Measurements from ENCODE around the gene LRRFIP2.
"Not testable (repeated sequence)": the region's sequence is repeated elsewhere in the genome, so short reads cannot be mapped to it uniquely, and the experiment has no call there.

Gene LRRFIP2

DNA sequence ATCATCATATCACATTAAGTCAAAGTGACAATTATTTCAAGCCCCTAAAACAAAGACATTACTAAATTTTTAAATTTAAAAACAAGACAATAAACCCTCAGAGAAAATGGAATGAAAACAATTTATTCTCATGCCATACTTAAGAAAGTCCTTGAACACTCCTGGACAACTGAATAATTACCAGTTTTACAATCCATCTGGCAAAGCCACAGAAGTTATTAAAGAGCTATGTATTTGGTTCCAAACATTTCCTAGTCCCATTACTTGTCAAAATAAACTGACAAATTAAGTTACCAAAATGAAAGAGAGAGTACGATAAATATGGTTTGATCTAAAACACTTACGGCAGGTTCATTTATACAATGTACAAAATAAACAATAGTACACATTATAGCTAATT lies 63.2 kb downstream of the LRRFIP2 start:
- no peak for DNase-seq

DNA sequence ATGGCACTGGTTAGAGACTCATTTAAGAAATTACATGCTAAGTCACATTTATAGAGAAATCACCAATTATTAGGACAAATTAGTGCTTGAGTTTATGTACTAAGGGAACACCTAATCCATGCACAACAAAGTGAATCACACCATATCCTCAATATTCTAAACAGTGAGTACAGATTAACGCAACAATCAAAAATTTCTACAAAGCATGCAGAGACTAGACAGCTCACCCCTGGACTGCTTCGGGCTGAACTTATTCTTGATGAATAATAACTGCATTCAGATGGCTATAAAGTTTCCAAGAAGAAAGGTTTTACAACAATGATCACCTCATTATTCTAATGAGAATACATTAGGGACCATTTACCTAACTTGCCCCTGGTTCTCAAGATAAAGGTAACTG lies 66.5 kb downstream of the LRRFIP2 start:
- DNase-seq: no peak

DNA sequence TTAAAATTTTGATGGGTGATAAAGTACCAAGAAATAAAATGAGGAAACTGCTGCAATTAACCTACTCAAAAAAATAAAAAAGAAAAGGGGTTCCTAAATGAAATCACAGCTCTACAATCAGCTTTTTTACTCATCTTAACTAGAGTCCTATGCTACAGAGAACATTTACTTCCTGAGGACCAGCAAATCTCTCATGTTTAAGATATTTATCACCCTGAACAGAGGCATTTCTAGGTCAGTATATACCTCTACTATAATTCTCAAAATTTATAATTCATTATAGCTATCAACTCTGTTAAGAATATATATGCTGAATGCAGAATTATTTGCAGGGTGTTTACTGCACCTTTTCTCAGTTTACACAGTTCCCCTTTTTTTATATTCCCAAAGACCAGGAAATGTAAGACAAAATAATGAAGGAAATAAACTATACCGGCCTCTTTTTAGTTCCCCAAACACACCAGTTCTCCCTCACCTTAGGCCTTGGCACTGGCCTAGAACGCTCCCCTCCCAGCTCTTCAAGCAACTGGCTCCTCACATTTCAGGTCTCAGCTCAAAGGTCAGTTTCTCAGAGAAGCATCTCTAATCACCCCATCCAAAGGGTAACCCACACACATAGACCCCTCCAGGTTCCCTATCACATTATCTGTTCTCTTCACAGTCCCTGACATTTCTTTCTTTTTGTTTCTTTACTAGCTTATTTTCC lies 71.1 kb downstream of the LRRFIP2 start:
- DNase-seq: no peak

DNA sequence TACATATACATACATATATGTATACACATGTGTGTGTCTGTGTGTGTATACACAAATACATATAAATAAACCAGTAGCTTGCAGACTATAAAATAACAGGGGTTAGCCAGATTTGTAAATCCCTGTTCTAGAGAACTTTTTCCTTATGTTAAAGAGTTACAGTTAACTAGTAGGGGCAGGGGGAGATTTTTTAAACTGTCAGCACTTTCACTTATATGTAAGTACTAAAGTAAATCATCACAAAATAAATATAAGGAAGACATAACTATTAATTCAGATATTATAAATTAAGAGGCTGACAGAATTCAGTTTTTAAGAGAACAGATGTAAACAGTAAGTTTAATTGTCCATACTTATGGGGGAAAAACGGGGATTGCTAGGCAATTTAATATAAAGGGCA lies 74.0 kb downstream of the LRRFIP2 start:
- no peak for DNase-seq

DNA sequence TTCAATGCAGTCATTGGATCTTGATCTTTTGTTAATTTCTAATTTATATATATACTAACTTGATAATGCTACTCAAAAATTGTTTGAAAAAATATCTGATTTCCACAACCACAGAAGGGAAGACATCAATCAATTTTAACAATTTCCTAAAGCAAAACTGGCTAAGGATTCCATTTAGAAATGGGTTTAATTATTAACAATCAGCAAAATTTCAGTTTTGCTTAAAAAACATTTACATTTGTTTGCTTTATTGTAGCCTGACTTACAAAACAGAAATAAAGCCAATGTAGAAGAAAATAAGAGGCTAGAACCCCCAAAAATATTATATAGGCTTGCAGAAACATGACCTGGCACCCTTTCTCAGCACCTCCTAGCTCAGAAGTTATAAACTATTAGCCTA lies 74.9 kb downstream of the LRRFIP2 start:
- DNase-seq: no peak

DNA sequence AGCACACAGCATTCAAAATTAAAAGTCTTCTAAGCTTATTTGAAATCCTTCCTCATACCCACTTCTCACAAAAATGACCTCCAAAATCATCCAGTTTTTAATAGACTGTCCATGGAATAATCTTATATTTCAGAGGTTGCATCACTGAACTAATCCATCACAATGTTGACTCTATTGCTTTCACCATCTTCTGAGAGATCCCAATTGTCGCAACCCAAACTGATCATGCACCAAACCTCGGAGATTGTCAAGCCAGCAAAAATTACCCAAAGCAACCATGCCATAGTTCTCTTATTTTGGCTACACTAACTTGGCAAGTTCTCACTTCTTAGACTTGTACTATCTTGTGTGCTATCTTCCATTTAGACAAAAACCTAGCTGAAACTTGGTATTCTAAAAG lies 75.5 kb downstream of the LRRFIP2 start:
- DNase-seq: no peak

DNA sequence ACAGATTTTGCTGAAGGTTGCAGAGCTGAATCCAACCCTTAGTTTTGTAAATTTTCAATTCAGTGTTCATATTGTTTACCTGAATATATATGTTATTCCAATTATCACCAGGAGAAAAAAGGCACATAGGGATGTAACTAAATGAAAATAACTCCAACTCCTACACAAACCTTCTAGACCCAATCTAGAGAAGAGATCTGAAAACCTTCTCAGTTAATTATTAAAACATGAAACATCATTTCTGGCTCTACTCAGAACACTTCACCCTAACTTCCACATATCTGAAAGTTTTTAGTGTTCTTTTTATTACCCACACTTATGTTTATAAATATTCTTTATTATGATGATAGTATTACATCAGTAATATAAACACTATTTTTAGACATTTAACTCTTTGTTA lies 76.6 kb downstream of the LRRFIP2 start:
- DNase-seq: no peak

DNA sequence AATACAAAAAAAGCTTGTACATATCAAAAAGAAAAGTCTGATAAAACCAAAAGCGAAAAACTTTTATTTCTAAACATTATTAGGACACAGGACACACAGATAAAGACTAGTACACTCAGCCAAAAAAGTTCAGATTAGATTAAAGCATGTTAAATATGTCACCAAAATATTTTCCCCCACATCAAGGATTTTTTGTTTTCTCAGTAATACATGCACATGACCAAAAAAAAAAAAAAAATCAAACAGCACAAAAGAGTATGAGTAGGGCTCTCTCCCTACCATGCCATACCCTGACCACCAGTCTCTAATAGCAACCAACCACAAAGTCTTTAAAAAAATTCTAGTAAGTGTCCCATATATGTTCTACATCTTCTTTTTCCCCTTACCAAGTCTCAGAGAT lies 77.4 kb downstream of the LRRFIP2 start:
- DNase-seq: no peak

DNA sequence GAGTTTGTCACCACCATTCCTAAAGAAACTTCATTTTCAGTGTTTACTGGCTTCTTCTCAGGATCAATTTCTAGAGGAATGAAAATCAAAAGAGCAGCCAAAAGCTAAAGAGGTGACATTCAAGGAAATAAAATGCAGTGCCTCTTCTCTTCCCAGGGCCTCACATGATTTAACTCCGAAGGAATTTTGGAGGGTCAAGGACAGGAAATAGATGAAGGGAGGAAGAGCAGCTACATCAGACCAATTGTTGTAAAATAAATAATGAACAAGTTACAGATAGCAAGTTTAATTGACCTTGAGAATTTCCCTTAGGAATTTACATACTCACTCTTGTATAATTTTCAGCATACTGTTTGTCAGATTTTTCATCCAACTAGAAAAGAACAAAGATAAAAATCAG lies 78.1 kb downstream of the LRRFIP2 start:
- DNase-seq: no peak

DNA sequence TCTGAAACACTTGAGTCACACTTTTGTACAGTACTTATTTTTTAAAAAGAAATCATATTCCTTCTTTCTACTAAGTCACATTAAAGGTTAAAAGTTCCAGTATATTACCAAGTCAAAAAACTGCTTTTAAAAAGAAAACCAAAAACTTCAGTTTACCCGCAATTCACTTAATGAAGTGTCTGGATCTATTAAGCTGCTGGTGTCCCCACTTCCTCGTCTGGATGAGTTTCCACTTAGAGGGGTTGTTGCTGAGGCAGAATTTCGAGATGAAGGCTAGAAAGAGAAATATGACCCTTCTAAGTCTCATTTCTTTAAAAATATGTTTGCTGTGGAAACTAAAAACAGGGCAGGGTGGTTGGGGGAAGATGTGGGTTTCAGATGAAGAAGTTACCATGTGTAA lies 79.7 kb downstream of the LRRFIP2 start:
- DNase-seq: no peak

DNA sequence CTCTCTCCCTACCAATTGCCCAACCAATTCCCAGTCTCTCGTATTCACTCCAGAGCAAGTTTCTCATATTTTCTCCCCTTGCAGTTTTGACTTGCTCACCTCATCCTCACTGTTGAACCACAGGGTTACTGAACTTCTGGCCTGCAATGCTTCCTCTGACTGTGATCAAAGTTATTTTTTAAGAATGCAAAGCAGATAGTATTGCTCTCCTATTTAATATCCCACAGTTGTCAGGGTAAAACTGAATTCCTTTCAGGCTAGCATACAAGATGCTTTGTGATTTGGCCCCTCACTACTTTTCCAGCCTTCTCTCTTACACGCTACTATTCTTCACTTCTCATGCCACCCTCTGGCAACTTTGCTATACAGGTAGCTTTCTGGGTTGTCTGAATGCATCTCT lies 80.9 kb downstream of the LRRFIP2 start:
- DNase-seq: no peak

DNA sequence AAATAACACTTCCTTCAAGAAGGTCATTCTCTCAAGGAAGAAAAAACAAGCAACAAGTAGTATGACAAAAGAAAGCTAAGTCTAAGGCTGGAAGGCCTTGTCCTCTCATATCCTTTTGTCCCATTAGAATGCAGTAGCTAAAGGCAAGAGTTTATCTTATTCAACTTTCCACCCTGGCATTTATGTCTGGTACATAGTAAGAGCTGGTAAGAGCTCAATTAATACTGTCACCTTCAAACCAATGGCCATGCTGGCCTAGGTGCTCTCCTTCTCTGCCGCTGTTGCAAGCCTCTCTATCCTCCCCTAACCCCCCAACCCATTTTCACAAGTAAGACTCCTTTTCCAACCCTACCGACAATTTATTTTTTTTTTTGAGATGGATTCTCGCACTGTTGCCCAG lies 81.9 kb downstream of the LRRFIP2 start:
- DNase-seq: no peak

DNA sequence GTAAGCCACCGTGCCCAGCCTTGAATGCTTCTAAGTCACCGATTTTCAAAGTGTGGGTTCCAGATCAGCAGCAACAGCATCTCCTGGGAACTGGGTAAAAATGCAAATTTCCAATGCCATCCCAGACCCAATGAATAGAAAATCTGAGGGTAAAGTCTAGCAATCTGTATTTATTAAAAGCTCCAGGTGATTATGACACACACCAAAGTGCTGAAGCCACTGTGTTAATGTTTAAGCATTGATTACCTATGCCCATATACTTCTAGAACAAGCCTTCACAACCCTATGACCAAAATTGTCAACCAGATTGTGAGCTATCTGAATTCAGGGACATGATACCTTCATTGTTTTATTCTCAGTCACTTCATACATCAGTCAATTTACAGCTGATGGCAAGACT lies 86.5 kb downstream of the LRRFIP2 start:
- DNase-seq: no peak

DNA sequence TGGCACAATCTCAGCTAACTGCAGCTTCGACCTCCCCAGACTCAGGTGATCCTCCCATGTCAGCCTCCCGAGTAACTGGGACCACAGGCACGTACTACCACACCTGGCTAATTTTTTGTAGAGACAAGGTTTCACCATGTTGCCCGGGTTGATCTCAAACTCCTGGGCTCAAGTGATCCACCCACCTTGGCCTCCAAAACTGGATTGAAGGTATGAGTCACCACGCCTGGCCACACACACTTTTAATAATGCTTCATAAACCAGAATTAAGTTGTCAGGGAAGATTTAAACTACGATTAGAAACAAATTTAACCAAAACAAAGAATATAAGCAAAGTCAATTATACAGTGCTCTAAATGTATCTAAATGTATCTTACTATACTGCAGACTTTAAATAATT lies 87.5 kb downstream of the LRRFIP2 start:
- no peak for DNase-seq

DNA sequence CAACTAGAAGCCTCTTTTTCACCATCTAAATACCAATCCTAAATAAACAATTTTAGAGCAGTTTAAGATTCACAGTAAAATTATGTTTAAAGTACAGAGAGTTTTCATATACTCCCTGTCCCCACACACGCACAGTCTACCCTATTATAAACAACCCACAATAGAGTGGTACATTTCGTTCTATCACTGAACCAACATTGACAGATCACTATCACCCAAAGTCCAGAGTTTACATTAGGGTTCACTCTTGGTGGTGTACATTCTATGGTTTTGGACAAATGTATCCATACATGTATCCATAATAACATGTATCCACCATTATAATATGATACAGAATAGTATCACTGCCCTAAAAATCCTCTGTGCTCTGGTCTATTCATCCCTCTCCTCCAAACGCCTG lies 92.1 kb downstream of the LRRFIP2 start:
- DNase-seq: no peak

DNA sequence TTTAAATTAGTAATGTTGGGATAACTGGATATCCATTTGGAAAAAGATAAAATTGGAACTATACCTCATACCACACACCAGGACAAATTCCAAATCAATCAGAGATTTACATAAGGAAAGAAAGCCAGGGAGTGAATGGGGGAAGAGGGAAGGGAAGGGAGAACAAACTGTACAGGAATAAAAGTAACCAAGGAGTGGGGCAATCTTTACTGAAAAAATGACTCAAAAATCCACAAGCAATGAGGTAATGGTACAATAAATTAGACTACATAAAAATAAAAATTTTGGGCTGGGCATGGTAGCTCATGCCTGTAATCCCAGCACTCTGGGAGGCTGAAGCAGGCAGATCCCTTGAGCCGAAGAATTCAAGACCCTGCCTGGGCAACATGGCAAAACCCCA lies 98.4 kb downstream of the LRRFIP2 start:
- no peak for DNase-seq

DNA sequence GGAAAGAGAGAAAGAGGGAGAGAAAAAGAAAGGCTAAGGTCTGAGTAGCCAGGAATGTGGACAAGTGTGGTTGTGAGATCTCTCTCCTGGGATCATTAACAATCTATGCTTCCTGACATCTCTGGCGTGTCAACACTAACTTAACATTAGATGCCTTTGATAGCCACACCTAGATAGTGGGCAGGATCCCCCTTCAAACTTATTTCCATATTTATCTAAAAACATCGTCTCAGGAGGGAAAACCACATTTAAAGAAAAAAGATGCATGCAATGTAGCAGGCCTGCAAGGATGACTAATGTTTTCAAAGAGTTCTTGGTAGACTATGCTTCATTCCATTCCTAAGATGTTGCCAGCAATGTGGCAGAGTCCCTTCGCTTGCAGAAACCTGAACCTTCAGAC lies 100.2 kb downstream of the LRRFIP2 start:
- no peak for DNase-seq

DNA sequence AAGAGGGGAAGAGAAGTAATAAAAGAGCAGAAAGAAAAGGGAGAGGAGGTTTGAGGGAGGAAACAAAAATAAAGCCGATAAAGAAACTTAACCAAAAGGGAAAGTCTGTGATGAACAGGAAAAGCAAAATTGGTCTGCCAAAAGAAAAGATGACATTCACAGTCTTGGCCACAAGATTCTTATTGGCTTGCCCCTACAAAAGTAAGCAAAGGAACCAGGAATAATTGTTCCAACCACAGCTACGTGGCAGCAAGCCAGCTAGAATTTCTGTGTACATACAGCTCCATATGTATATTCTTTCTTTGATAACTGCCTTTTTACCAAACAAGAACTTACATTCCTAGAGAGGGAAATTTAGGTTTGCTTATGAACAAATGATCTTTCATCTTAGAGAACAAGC lies 101.5 kb downstream of the LRRFIP2 start:
- DNase-seq: peak; percentile 52

DNA sequence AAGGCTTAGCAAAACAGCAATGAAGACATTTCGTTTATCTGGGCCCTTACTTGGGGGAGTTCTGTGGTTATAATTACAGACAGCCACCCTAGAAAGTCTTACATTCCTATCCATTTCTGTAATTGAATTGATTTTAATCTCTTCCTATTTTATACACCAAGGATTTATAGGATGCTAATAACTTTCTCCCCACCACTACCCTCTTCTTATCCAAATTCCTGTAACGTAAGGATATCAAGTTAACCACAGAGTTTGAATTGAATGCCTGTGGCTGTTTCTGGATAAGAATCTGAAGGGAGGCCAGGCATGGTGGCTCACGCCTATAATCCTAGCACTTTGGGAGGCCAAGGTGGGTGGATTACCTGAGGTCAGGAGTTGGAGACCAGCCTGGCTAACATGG lies 102.5 kb downstream of the LRRFIP2 start:
- DNase-seq: no peak

DNA sequence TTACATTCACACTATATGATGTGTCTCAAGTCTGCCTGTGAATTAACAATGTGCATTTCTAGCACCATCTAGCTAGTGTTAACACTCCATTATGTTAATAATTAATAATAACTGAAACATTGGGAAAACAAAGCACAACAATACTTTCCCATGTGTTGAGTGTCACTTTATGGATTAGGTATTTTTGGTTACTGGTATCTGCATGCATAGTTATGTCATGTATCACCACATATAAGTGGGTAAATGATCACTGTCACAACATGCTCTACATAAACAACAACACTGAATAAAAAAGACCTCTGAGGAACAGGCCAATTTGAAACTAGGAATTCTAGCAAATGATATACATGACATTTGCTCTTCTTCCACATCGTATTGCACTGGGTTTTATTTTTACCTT lies 106.4 kb downstream of the LRRFIP2 start:
- no peak for DNase-seq

DNA sequence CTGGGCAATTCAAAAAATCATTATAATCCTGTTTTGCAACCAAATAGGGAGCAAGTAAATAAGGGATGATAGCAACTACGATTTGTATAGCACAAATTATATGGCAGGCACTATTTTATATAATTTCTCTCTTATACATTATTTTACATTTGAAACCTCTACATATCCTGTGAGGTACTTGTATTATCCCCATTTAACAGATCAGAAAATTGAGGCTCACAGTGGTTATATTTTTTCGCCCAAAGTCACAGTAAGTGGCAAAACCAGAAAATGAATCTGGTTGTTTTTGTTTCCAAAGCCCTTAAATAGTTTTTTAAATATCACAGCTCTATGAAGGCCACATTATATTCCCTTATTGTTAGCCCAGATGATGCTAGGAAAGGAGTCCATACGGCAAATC lies 106.8 kb downstream of the LRRFIP2 start:
- DNase-seq: no peak

DNA sequence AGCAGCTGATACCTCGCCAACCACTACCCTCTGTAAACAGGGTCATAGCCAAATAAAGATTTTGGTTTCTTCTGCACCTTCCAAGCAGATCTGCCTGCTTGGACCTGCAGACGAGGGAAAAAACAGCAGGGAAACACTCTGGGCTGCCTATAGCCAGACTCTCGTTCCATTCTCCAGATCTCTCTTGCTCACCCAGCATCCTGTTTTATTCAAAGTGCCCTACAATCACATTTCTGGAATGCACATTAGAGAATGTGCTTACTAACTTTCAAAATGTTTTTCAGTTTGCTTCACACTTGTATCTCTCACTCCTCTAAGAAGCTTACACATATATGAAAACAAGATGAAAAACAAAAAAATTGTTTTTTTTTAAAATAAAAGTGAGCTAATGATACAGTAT lies 109.6 kb downstream of the LRRFIP2 start:
- no peak for DNase-seq

DNA sequence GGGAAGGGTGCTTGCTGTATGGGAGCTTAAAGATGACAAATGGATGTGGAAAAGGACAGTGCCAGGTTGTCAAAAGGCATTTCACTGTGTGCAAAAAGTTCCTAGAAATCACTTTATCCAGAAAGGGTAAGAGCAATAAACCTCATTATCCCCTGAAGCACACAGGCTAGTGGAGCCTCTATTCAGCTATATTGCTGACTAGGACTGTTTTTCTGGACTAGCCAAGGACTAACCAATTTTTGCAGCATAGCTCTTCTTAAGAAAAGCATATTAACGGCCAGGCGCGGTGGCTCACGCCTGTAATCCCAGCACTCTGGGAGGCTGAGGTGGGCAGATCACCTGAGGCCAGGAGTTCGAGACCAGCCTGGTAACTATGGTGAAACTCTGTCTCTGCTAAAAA lies 116.3 kb downstream of the LRRFIP2 start:
- no peak for DNase-seq

DNA sequence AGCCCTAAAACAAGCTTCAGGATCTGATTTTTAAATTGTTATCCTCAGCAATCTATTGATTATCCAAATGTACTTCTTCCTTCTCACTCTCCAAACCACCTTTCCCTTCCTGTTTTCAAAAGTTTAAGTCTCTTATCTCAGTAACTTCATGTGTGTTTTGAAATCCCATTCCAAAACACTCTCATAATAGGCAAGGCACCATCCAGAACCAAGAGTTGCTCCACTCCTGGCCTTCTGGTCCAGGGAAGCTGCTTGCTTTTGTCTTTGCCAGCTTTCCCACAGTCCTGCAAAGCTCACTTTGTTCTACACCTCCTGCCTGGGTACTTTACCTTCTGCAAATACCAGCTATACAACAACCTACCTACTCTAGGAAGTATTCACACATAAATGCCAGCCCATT lies 117.6 kb downstream of the LRRFIP2 start:
- no peak for DNase-seq

DNA sequence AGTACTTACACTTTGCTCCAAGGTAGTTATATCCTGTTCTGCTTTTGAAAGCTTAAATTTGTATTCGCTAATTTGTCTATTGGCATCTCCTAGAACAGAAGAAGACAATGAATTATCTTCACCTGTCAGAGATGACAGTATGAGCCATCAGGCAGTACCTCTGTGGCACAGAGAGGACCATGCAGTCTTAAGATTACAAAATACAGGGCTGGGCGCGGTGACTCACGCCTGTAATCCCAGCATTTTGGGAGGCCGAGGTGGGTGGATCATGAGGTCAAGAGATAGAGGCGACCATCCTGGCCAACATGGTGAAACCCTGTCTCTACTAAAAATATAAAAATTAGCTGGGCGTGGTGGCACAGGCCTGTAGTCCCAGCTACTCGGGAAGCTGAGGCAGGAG lies 119.3 kb downstream of the LRRFIP2 start:
- DNase-seq: not testable (repeated sequence)

DNA sequence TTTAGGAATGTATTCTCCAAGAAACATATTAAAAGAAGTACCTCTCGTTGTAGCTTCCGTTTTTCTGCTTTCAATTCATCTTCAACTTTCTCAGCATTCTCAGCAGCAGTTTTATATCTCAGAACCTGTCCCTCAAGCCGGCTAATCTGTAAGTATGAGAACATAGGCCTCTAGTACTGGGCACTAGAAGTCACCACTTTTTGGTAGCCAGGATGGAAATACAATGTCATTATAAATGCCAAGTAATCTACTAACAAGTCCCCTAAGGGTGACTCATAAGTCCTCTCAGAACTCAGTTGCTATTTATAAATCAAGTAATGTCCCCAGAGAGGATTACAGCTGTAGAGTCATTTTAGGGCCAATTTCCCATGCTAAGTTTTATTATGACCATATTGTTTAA lies 120.0 kb downstream of the LRRFIP2 start:
- DNase-seq: peak; percentile 0
